NCI-H1417 (cell line): ENCODE results near the gene ZSCAN5B.
"Not testable (repeated sequence)": the region's sequence is repeated elsewhere in the genome, so short reads cannot be mapped to it uniquely, and the experiment has no call there.

Experiments used
- DNase-seq, 3 experiments: peaks; one replicate each; lab custom pipeline; 2025; lab: John Stamatoyannopoulos, UW

ZSCAN5B gene, protein sequence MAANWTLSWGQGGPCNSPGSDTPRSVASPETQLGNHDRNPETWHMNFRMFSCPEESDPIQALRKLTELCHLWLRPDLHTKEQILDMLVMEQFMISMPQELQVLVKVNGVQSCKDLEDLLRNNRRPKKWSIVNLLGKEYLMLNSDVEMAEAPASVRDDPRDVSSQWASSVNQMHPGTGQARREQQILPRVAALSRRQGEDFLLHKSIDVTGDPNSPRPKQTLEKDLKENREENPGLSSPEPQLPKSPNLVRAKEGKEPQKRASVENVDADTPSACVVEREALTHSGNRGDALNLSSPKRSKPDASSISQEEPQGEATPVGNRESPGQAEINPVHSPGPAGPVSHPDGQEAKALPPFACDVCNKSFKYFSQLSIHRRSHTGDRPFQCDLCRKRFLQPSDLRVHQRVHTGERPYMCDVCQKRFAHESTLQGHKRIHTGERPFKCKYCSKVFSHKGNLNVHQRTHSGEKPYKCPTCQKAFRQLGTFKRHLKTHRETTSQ

DNA sequence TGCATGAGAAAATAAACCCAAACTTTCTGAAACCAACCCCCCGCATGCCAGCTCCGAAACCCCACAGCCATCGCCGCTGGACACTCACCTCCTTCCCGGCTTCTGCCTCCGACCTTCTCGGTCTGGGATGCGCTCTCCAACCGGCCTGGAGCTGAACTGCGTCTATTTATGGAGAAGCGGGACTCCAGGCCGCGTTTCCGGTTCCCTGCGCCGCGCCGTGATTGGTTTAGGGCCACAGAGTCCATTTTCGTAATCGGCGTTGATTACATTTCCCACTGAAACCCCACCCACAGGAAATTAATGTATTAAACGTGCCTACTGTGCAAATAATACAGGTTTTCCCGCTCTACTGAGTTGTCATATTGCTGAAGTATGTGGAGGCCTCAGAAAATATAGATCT, at the start of gene ZSCAN5B:
Gene ZSCAN5B (minus strand): TSS at position 138 of the 400 bp plus-strand sequence. CDS start 4,731 bp downstream, outside the sequence.
- DNase-seq = not testable (repeated sequence)

DNA sequence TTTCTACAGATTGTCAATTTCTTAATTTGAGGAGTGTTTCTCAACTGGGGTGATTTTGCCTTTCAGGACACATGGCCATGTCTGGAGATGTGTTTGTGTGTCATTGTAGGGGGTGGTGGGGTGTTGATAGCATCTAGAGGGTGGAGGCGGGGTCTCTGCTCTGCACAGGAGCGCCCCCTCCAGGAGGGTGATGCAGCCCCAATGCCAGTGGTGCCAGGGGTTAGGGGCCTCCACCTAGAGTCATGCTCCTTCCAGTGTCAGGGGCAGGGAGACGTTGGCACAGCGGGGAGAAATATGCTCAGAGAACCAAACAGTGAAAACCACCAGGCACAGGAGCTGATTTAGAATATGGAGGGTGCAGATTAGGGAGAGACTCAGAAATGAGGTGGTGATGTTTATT, 48.2 kb upstream of the ZSCAN5B start:
- not testable (repeated sequence) for DNase-seq

DNA sequence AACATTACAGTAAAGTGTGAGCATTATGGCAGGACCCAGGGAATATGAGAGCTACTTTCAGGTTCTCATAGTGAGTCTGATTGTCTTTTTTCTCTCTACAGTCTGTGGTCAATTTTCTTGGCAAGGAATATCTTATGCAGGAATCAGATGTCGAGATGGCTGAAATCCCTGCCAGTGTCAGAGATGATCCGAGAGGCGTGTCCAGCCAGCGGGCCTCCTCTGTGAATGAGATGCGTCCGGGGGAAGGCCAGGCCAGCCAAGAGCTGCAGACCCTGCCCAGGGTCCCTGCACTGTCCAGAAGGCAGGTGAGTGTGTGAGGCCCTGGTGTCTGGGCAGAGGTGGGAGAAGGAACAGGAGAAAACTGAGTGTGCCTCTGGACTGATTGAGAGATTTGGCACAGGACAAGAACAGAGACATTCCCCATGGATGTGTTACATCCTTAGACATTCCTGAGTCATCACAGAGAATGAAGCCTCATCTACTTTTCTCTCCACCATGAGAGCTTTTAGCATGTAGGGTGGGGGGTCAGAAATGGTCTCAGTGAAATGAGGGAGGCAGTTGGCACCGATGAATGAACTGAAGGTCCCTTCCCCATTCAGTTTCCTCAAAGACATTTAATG, 47.6 kb upstream of the ZSCAN5B start:
- DNase-seq = no peak

DNA sequence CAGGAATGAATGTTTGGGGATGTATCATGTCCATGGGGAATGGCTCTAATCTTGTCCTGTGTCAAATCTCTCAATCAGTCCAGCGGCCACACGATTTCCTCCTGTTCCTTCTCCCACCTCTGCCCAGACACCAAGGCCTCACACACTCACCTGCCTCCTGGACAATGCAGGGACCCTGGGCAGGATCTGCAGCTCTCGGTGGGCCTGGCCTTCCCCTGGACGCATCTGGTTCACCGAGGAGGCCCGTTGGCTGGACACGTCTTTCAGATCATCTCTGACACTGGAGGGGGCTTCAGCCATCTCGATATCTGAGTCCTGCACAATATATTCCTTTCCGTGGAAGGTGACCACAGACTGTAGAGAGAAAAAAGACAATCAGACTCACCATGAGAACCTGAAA, 25.9 kb upstream of the ZSCAN5B start:
- no peak for DNase-seq

DNA sequence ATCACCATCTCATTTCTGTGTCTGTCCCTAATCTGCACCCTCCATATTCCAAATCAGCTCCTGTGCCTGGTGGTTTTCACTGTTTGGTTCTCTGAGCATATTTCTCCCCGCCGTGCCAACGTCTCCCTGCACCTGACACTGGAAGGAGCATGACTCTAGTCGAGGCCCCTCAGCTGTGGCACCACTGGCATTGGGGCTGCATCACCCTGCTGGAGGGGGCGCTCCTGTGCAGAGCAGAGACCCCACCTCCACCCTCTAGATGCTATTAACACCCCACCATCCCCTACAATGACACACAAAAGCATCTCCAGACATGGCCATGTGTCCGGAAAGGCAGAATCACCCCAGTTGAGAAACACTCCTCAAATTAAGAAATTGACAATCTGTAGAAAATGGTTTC, 25.3 kb upstream of the ZSCAN5B start:
- DNase-seq = no peak

DNA sequence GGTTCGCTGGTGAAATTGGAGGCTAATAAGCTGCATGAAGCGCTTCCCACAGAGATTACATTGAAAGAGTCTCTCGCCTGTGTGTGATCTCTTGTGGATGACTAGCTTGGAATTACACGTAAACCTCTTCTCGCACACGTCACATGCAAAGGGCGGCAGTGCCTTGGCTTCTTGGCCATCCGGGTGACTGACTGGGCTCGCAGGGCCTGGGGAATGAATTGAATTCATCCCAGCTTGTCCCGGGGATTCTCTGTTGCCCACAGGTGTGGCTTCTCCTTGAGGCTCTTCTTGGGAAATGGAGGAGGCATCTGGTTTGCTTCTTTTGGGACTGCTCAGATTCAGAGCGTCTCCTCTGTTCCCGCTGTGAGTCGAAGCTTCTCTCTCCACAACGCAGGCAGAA, 24.3 kb upstream of the ZSCAN5B start:
- DNase-seq = no peak

DNA sequence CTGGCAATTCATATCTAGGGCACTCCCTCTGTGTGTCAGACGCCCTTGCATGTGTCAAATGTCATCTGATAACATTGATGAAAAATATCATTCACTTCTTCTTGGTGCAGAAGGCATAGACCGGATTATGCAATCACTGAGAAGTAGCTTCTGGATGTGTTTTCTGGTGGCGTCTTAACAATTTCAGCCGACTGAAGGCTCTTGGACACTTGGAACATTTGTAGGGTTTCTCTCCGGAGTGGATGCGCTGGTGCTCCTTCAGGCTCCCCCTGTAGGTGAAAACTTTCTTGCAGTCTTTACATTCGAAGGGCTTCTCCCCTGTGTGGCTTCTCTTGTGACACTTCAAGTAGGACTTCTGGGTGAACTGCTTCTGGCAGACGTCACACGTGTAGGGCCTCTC, 23.9 kb upstream of the ZSCAN5B start:
- DNase-seq = peak in 1 of 3 experiments; percentile 5

DNA sequence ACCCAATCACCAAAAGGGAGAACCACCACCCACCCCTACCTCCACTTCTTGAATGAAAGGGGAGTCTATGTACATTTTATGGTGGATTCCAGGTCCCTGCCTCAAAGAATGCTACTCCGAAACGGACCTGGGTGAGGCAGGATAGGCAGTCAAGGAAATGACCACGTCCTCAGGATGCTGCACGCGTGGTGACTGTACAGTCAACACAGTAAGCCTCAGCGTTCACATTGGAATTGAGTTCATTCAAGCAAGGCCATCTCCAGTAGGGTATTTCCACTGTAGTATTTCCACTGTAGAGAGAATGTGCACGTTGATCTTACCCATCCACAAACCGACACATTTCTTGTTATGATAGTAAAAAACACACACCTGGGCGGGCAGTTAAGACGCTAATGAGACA, 21.4 kb upstream of the ZSCAN5B start:
- DNase-seq = no peak

DNA sequence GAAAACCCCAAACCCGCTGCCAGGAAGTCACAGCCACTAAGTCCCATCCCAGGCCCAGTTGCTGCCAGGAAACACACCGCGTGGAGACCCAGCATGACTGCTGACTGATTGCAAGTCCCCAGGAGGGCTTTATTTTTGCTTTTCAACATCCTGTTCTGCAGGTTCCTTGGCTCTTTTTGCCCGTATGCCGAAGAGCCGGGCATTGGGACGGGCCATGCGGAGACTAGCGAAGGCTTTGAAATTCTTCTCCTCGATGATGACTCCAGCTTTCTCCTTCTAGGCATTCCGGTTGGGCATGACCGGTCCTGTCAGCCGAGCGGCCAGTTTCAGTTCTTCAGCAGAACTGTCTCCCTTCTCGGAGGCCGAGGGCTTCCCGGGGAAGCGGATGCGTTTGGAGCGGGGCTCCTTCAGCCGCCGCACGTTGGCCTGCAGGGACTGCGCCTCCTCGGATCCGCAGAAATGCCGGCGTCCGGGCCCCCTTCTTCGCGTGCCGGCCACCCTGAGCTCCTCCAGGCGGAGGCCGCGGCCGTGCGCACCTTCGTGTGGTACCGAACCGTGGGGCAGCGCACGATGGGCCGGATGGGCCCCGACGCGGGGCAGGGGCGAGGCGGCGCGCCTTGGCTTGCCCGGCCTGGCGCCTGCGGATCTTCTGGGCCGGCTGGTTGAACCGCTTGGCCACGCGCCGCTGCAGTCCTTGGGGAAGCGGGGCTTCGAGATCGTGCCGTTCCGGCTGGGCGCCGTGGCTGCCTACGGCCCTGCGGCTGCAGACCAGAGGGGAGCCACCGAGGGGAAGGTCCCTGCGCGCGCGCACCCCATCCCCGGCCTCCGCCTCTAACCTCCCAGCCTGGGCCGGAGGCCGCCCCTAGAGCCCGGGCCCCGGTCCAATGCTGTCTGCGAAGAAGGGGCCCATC, 19.7 kb upstream of the ZSCAN5B start:
- DNase-seq = no peak

DNA sequence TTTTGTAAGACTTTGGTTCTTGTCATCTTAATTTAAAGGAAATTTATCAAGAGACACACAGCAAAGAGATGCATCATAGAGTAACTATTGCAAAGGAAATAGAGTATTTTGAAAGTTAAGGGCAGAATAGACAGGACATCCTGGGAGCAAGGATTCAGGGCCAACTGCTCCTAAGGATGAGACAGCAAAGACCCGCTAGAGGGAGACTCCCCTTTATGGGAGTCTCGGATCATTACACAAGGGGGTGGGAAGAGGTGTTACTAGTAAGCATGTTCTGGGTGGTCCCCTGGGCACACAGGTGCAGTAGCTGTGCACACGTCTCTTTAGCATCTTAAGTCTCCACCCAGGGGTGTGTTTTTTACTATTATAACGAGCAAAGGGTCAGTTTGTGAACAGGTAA, 14.1 kb upstream of the ZSCAN5B start:
- DNase-seq = no peak

DNA sequence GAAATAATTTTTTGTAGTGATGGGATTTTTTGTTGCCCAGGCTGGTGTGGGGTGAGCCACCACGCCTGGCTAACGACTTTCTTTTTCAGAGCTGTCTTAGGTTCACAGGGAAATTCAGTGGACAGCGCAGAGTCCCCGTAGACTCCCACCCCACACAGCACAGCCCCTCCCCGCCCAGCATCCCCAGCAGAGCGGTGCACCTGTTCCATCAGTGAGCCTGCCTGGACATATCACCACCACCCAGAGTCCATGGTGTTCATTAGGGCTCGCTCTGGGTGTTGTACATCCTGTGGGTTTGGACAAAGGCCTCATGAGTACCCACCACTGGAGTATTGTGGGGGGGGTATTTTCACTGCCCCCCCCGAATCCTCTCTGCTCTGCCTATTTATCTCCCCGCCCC, 12.5 kb upstream of the ZSCAN5B start:
- DNase-seq = not testable (repeated sequence)

DNA sequence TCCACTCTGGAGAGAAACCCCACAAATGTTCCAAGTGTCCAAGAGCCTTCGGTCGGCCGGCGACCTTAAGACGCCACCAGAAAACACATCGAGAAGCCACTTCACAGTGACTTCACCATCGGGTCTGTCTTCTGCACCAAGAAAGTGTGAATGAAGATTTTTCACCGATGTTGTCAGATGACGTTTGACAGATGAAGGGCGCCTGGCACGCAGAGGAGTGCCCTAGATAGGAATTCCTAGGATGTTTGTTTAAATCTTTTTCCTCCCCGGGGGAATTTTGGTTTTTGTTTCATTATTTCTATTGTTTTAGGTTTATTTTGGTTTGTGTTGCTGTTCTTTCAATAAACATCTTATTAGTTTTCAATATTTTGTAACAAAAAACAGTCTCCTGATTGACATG, 11.5 kb upstream of the ZSCAN5B start:
- DNase-seq = no peak

DNA sequence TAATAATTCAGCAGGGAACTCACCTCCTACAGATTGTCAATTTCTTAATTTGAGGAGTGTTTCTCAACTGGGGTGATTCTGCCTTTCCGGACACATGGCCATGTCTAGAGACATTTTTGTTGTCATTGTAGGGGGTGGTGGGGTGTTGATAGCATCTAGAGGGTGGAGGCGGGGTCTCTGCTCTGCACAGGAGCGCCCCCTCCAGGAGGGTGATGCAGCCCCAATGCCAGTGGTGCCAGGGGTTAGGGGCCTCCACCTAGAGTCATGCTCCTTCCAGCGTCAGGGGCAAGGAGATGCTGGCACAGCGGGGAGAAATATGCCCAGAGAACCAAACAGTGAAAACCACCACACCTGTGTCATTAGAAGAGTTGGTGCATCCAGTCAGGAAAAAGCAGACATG, 10.0 kb upstream of the ZSCAN5B start:
- not testable (repeated sequence) for DNase-seq

DNA sequence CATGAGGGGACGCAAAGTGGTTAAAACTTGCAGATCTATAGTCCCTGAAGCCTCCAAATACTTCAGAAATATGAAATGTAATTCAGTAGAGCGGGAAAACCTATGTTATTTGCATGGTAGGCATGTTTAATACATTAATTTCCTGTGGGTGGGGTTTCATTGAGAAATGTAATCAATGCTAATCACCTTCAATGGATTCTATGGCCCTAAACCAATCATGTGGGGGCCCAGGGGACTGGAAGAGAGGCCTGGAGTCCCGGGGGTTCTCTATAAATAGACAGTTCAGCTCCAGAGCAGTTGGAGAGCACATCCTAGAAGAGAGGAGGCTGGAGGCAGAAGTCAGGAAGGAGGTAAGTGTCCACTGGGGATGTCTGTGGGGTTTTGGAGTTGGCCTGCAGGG, 4.4 kb upstream of the ZSCAN5B start, which contains the start of gene ZSCAN5C:
Gene ZSCAN5C (plus strand): TSS at position 301 of the 400 bp plus-strand sequence. CDS start 3,641 bp downstream, outside the sequence.
- DNase-seq = no peak

DNA sequence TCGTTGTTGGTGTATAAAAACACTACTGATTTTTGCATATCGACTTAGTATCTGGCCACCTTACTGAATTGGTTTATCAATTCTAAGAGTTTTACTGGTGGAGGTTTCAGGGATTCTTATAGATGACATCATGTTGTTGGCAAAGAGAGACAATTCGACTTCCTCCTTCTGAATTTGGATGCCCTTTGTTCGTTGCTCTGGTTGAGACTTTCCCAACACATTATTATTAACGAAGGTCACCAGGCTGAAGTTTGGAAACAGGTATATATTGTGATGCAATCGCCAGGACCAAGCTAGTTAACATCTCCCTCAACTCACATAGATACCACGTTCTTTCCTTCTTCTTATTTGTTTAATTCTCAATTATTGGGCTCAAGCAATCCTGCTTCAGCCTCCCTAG, 2.1 kb upstream of the ZSCAN5B start:
- DNase-seq = no peak

DNA sequence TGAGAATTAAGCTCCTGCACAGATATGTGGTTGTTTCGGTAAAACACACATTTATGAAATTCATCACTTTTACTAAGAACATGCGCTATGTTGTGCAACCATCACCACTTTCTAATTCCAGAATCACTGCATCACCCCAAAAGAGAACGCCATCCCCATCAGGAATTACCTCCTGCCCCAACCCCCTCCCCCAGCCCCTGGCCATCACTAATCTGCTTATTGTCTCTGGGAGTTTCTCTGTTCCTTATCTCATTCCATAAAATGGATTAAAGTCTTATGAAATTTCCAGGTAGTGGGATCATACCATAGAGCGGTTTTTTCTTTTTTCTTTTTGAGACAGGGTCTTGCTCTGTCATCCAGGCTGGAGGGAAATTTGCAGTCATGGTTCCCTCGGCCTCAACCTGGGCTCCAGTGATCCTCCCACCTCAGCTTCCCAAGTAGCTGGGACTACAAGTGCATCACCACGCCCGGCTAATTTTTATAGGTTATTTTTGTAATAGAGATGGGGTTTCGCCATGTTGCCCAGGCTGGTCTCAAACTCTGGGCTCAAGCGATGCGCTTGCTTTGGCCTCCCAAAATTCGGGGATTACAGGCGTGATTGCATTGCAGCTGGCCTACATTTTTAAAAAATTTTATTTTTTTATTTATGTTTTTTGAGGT, 3.5 kb downstream of the ZSCAN5B start:
- DNase-seq = no peak

DNA sequence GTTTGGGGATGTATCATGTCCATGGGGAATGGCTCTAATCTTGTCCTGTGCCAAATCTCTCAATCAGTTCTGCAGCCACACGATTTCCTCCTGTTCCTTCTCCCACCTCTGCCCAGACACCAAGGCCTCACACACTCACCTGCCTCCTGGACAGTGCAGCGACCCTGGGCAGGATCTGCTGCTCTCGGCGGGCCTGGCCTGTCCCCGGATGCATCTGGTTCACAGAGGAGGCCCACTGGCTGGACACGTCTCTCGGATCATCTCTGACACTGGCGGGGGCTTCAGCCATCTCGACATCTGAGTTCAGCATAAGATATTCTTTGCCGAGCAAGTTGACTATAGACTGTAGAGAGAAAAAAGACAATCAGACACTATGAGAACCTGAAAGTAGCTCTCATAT, 5.9 kb downstream of the ZSCAN5B start:
- DNase-seq = no peak

DNA sequence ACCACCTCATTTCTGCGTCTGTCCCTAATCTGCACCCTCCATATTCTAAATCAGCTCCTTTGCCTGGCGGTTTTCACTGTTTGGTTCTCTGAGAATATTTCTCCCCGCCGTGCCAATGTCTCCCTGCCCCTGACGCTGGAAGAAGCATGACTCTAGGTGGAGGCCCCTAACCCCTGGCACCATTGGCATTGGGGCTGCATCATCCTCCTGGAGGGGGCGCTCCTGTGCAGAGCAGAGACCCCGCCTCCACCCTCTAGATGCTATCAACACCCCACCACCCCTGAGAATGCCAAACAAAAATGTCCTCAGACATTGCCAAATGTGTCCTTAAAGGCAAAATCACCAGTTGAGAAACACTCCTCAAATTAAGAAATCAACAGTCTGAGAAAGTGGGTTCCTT, 6.5 kb downstream of the ZSCAN5B start:
- no peak for DNase-seq

DNA sequence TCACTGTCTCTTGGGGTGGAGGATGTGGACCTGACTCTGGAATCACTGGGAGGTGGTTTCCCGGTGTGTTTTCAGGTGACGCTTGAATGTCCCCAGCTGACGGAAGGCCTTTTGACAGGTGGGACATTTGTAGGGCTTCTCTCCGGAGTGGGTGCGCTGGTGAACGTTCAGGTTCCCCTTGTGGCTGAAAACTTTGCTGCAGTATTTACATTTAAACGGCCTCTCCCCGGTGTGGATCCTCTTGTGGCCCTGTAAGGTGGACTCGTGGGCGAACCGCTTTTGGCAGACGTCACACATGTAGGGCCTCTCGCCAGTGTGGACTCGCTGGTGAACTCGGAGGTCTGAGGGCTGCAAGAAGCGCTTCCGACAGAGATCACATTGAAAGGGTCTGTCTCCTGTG, 7.8 kb downstream of the ZSCAN5B start:
- no peak for DNase-seq

DNA sequence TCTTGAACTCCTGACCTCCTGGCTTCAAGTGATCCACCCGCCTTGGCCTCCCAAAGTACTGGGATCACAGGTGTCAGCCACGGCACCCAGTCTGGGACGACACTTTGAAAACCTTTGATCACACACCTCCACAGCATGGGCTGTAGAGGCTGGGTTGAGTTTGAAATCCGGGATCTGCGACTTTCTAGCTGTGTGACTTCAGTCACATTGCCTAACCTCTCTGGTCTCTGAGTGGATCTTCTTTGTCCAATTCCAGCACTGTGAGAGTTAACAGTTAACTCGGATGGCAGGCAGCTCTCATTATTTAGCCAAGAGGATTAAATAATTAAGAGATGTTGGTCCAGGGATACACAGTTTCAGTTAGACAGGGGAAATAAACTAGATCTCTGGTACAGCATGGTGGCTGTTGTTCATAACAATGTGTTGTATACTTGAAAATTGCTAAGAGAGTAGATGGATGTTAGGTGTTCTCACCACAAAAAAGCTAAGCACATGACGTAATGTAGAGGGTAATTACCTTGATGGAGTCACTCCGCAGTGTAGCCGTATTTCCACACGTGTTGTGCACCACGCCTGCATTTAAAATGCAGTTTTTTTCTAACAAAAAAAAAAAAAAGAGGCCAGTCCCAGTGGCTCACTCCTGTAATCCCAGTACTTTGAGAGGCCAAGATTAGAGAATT, 19.9 kb downstream of the ZSCAN5B start:
- DNase-seq = peak in 1 of 3 experiments; percentile 3

DNA sequence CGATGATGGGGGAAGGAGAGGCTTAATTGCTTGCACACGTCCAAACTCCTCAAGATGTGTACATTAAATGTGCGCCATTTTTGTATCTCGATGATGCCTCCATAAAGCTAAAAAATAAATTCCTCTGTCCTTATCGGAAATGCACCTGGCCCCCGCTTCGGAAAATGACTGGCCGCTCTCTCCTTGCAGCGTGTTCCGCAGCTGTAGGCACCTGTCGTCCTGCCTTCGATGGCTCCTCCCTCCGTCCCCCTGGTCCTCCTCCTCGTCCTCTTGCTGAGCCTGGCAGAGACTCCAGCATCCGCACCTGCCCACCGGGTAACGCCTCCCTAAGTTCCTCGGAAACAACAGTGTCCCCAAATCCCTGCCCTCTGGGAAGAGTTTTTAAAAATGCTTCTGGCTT, 20.7 kb downstream of the ZSCAN5B start:
- DNase-seq = peak in 1 of 3 experiments; percentile 6
